ENCODE data around the gene DOCK9.

The DOCK9 gene

DNA sequence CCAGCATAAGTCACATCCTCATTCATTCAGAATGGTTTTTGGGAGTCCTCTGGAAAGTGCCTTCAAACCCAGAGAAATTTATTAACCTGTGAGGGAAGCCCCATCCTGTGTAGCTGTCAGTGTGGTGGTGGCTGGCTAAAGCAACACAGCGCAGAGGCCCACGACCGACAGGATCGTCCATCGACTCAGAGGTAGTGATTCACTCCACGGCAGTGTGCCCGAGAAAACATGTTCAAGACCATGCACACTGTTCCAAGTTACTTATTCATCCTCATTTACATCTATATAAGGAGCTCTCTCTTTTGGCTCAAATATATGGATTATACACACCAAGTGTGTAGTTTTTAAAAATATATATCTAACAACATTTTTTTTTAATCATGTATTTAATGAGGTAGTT is 129.1 kb downstream of the DOCK9 start:
- no peak for DNase-seq (ENCODE audit: low read depth)

DNA sequence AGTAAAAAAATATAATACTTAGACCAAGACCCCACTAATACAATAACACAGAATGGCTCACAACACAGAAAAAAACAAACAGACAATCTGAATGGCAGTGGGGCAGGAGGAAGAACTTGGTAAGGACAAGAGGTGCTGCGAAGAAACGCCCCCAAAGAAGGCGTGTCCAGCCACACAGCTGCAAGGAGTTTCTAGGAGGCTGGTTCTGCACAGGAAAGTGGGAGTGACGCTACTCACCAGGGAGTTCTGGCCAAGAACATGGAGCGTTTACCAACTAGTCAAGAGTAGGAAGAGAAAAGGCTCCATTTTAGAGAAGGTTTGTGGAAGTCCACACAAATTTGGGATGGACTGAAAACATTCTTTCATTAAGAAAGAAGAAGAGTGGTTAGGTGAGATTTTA is 130.1 kb downstream of the DOCK9 start:
- DNase-seq (ENCODE audit: low read depth): no peak

DNA sequence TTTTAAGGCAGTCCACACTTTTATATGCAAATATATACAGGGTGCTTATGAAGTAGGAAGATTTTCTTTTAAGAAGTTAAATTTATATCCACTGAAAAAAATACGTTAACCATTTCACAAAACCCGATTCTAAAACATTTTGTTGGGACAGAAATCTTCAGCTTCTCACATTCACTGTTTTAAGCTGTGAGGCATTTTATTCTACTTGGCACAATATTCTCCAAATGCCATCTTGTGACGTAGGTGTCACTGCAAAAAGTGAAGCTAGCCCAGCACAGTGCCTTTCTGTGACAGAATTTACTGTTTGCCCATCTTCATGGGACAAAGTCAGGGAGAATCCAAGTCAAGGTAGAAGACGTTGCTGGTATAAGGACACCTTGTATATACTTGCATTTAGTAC is 130.9 kb downstream of the DOCK9 start:
- DNase-seq (ENCODE audit: low read depth): no peak

DNA sequence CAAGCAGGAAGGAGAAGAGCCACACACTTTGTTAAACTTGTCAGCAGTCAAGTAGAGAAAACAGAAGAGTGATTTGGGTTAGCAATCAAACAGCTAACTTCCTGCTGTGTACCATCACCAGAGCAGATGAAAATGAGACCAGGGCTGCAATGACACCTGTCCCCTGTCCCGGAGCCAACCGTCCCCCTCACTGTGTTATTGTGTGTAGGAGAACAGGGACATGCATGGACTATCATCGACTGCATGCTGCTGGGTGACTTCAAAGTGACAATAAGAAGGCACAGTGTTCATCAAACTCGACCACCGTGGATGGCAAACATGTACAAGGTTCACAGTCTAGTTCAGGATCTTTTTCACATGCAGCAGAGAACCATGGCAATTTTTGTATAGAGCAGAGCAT is 131.3 kb downstream of the DOCK9 start:
- DNase-seq (ENCODE audit: low read depth): no peak

DNA sequence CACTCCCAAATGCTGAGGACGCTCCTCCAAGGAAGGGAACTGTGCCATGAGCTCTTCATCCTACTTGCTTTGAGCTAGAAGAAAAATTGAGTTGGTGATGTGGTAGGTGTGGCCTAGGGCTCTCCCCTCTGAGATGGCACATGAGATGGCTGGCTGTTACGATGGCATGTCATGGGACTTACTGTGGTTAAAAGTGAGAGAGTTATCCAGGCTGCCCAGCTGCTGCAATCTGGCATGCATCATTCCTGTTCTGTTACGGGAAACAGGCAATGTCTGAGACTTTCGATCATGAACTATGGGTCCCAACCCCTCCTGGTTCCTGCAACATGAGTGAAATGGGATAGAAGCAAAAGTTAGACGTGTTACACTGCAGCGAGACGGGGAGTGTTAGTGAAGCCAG is 132.1 kb downstream of the DOCK9 start:
- DNase-seq (ENCODE audit: low read depth): no peak

DNA sequence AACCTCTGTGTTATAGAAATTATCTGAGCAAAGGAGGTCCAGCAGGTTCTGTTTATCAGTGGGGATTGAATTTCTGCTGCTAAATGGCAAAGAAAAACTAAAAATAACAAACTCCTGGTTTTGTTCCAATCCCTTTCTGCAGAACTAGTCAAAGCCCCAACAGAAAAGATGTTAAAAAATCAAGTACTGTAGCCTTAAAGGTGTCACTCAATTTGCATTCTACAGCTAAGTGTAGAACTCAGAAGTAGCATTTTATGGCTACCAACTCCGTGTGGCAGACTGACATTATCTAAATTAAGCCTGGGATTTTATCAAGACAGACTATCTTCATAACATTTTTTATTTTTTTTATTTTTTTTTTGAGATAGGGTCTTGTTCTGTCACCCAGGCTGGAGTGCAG is 133.8 kb downstream of the DOCK9 start:
- no peak for DNase-seq (ENCODE audit: low read depth)

DNA sequence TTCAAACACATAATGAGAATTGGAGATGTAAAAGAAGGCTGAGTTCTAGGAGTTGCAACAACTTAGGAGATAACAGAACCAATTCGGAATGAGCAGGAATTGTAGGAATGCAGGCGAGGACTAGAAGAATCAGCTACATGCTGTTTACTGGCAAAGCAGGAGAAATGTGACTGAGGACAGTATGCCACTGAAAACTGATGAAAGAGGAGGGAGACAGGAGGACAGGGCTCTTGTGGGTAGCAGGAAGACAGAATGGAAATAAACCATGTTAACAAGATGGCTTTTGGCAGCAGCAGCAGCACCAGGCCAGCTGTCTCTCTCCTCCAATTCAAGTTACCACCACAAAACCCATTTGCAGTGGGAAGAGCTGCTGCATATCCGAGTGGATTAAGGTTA is 134.4 kb downstream of the DOCK9 start:
- DNase-seq (ENCODE audit: low read depth): no peak

DNA sequence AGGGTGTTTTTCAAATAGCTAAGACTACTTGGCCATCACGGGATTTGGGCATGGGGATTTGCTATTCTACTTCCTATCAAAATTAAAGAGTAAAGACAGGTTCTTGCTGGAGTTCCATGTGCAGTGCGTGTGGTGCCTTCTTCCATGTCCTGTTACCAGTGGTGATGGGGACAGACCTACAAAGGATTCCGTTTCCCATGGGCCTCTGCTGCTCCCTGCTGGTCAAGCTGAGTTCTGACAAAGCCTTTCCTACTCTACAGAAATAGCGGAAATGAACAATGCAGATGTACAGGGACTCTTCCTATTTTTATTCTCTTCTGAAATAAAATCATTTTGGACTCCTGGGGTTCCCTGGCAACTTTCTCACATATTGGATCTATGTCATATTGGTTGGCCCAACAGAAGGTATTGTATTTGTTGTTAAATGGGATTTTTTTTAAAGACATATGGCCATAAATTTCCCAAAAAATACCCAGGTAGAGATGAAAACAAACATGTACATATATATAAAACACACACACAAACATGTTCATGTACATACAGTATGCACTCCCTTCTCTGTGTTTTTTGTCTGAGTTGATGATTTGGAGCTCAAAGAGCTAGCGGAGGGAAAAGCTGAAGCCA is 134.9 kb downstream of the DOCK9 start:
- DNase-seq (ENCODE audit: low read depth): peak; percentile 30

DNA sequence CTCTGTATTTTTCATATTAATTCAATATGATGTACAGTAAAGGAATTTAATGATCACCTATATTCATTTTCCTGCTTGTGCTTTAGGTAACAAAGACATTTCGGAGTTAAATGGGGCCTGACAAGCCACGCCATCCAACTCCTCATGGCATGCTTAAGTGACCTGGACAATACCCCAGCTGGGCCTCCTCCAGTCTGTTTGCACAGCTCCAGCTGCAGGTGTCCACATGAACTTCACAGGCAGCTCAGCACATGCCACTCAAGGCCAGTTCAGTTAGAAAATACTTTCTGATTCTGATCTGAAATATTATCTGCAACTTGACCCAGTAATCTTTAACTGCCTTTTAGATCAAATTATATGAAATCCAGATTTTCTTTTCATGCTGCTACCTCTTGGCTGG is 135.8 kb downstream of the DOCK9 start:
- DNase-seq (ENCODE audit: low read depth): no peak

DNA sequence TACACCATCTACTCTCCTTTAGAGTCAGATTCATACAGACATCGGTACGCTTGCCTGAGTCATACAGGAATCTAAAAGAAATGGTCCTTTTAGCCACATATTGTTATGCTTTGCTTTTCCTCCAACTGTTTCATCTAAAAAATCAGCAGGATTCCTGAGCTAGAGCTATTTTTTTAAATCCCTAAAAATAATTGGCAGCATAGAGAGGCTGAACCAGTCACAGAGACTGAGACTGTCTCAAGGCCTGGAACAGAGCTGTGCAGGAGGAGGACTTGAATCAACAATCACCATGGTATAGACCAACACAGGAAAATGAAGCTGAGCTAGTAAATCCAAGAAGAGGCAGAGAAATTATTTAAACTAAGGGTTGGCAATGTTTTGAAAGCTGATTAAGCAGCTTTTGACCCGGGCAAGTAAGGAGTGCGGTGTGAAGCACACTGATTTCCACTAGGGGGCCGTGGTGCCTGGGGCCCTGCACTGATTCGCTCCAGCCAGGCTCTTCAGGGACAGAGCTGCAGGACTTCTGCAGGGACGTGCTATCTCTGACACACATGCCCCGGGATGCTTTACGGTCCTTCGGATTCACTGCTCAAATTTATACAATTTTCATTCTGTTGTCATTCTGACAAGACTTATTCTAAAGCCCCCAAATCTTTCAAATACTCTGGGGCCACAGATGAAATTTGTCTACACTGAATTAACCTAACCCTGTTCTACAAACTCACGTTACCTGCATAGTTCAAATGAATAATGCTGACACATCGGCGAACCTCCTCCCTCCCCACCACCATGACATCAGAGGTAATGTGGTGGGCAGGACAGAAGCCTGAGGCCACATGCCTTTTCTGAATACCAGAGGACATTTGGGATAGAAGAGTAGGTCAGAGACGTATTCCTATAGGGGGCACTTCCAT is 137.8 kb downstream of the DOCK9 start:
- peak; percentile 16 for DNase-seq (ENCODE audit: low read depth)

DNA sequence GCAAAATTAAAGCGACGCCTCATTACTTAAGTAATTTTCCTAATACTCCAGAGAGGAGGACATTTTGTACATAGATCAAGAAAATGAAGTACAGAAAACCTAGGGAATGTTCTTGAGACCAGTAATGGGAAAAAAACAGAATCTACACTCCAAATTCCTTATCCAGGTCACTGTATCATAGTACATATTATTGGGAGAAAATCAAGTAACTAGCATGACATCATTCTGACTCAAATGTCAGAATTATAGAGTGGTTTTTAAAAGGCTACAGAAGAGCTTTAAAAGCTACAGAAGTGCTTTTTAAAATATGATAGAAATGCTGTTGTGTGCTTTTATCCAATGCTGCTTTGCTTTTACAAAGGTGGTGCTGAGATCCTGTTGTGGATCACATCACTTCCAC is 139.1 kb downstream of the DOCK9 start:
- no peak for DNase-seq (ENCODE audit: low read depth)

DNA sequence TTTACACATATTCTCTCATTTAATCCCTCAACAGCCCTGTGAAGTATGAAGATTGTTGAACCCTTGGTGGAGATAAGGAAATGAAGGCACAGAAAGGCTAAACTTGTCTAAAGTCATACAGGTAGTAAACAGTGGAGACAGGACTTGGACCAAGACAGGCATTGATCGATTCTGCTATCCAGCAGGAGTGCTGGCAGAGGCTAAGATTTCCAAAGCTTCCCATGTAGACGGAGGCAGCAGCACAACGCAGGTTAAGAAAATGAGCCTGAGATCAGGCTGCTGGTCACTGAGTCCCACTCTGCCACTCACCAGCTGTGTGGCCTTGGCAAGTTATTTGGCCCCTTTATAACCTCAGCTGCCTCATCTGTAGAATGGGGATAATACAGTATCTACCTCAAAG is 140.0 kb downstream of the DOCK9 start:
- no peak for DNase-seq (ENCODE audit: low read depth)

DNA sequence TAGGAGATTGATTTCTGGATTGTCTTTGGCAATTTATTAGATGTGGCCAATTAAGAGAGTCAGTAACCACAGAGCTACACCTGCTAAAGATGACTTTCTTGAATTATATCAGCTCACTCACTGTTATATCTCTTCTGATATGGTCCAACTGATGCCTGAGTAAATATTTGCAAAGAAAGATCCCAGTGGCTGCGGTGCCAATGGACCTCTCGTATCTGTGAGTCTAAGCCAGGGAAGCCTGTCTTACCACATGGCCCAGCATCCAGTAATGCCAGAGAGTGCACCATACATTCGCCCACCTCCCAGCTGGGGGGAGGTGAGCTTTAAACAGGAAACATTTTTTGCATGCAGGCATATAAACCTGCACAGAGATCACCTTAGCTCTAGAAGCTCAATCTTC is 142.7 kb downstream of the DOCK9 start:
- DNase-seq (ENCODE audit: low read depth): no peak

DNA sequence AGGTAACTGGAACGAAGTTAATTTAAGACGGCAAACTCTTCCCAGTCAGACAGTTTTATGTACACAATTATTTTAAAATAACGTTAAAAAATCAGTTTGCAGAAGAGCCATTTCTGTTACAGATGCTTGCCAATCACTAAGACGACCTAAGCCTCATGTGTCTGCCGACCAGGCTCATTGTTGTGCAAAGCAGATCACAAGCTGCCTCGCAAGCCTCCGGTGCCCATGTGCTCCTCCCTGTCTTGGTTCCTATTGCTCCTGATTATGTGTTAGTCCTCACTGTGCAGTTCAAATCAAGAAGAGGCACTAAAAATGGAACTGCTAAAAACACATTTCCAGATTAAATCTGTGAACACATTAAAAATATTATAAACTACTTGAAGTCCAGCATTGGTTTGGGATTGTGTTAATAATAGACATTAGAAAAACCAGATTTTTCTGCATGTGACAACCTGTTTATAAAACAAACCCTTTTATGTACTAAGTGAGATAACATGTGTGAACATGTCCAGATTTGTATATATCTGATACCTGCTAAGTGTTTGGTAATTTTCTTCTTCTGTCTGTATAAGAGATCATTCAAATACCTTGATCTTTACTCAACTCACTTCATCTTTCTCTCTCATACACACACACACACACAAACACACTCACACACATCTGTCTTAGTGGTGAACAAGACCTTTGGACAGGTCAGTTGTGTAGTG is 143.5 kb downstream of the DOCK9 start:
- no peak for DNase-seq (ENCODE audit: low read depth)

DNA sequence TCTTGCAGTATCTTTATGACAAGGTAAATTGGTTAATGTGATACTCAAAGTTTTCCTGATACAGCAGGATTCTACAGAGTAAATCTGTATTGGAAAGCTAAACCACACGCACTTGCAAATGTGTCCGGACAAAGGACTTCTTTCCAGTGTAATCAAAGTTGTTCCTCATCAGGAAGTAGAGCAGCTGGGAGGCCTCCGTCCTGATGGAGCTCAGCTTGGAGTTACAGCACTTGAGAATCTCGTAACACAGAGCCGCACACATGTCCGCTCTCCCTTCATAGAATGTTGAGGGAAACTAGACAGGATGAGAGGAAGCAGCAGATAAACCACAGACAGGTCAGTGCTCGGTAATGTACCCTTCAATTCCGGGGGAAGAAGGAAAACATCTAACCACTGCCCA is 146.6 kb downstream of the DOCK9 start:
- no peak for DNase-seq (ENCODE audit: low read depth)

DNA sequence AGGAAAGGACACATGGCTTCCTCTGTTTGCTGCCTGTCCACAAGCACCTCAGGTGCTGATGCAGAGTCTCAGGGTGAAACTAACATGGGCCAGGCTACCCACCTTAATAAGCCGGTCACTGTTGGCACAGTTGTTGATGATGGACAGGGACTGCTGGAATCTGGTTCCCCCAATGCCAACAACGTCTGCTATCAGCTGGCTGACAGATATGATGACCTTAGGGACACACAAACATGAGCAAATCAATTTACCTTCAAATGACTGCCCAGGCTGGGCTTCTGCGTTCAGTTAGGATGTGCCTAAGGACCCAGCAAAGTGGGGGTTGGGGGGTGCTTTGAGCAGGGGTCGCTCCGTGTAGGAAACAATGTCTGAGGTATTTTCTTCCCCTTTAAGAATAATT is 148.3 kb downstream of the DOCK9 start:
- DNase-seq (ENCODE audit: low read depth): no peak

DNA sequence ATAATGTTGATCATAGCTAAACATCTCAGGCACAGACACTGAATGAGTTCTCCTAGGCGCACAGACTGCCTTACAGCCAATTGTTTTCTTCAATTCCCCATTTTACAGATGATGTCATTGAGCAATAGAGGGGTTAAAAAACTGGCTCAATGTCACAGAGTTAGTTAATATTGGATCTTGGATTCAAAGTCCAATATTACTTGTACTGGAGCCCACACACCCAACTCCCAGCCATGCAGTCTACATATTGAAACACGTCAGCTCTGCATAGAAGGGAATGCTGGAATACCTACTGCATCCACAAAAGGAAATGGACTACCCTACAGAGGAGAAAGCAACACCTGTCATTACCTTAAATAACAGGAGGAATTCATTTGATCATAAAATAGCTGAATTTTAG is 149.2 kb downstream of the DOCK9 start:
- DNase-seq (ENCODE audit: low read depth): no peak

DNA sequence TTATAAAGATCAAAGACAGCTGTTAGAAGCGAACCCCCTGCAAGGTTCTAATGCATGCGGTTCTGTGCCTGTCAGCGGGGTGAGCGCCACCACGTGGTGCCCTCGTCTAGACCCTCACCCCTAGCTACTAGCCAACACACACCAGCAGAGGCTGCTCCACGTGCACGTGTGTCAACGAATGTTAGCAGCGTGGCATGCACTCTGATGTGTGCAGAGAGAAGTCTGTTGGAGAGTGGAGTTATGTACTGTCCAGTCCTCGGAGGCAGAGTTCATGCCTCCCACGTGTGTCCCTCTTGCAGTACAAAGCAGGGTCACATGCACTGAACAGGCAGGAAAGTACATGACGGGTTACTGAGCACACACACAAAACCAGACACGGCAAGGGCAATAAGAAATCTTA is 150.4 kb downstream of the DOCK9 start:
- no peak for DNase-seq (ENCODE audit: low read depth)

DNA sequence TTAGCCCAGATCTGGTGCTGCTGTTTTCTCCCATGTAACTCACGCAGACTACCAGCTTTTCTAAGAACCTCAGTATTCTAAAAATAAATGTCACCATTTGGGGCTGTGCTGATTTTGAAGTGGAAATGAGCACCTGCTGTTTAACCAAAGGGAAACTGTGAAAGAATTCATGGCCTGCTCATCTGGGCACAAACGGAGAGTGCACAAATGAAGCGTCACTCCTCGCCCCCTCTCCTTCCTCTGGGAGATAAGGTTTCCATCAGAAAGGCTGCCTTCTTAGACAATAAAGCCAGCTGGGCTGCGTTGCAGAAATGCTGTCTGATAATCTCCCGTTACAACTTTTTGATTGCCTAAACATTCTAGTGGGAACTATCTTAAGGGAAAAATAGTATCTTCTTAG is 151.7 kb downstream of the DOCK9 start:
- no peak for DNase-seq (ENCODE audit: low read depth)

DNA sequence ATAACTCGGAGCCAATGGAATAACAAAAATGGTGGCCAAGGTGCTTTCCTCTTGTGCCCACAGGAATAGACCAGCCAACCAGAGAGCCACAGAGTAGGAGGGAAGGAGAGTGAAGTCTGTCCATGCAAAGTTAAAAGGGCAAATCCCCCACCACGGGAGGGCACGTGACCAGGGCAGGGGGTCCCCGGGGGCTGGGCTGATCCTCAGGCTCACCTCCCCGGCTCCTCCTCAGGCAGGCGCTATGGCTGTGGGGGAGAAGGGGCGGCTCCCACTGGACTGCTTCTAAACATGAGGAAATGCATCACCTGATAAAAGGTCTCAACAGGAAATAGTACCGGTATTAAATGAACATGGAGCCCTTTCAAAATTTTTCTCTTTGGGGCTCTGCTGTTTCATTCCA is 152.2 kb downstream of the DOCK9 start:
- DNase-seq (ENCODE audit: low read depth): no peak

DNA sequence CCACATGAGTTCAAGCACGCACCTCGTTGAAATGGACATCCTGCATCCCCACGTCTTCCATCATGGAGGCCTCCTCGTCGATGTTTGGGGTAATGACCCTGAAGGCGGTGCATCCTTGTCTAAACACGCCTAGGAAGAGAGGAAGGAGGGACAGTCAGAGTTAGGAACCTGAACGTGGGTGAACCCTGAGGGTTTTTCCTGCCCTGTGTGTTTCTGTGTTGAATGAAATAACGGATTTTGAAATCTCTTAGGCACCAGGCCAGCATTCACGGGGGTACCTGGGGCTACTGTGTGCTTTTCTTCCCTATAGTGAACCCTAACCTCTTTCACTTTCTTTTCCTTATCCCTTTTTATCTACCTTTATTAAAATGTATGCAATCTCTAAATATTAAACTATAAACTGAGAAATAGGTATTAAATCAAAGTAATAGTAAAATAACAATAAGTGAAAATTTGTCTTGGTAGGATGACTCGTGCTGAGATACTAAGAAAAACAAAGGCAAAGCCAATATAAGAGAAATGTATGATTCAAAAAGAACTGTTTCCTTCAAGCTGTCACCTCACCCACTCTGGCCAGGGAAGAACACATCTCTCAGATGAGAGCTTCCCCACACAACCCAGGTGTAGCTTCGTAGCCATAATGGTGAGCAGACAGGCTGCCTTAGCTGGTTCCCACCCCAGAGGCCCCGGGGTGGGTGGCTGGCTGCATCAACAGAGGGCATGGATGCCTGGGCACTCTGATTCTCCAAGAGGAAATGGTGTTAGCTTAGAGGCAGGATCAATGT is 153.3 kb downstream of the DOCK9 start:
- DNase-seq (ENCODE audit: low read depth): no peak

DNA sequence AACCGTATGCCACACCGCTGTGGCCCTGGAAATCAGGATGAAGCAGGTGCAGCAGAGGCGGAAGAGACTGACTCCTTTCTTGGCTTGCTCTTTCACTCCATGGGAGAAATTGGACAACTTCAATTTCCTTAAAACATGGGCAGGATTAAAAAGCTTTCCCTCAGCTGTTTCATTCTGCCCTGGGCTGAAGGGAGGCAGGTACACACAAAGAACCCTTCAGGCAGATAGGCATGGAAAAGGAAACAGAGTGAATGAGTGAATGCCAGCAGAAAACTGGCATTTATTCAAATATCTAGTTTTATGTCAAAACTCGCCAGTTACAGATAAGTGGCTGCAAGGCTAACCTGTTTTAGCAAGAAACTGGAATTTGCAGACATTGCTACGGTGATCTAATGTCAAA is 154.4 kb downstream of the DOCK9 start:
- no peak for DNase-seq (ENCODE audit: low read depth)
